K562 (cell line): Measurements from ENCODE around the gene RBM3.

Source experiments
- CREB1 ChIP-seq, 2 experiments: sonication (generic) in 1 of 2; formaldehyde crosslinking in 1 of 2; IDR thresholded peaks; 2 replicates each; pipeline versions ENCODE4 v1.6.1 to v1.8.0; 2012 to 2022; ENCODE audit warnings: inconsistent platforms in 1 of 2, mild to moderate bottlenecking in 1 of 2, missing genetic modification reagents in 1 of 2, moderate library complexity in 1 of 2
- SMARCE1 ChIP-seq: fragments of 450-650 bp; IDR thresholded peaks from 2 replicates; pipeline ENCODE4 v1.7.1; 2016; ENCODE audit warnings: mild to moderate bottlenecking
- SPI1 ChIP-seq: IDR thresholded peaks from 2 replicates; pipeline ENCODE4 v1.6.1; 2011; ENCODE audit warnings: low read depth, low read length, control low read depth, borderline replicate concordance
- ZSCAN32 ChIP-seq: fragments of 450-650 bp; formaldehyde crosslinking; IDR thresholded peaks from 2 replicates; pipeline ENCODE4 v1.4.0; 2020; ENCODE audit warnings: mild to moderate bottlenecking, moderate library complexity
- TF ChIP-seq, protein P1 (sequence below), 3 experiments: IDR thresholded peaks in 2 of 3; conservative IDR thresholded peaks in 1 of 3; 2 replicates each; pipeline ENCODE4 v1.5.1; 2011 to 2012; ENCODE audit warnings: low read length in 3 of 3, mild to moderate bottlenecking in 3 of 3, control low read depth in 2 of 3, improper control_type of control experiment in 1 of 3, inconsistent platforms in 1 of 3, low read depth in 1 of 3, mixed read lengths in 1 of 3, moderate library complexity in 1 of 3; ENCODE audit not compliant: insufficient read depth in 2 of 3
- TF ChIP-seq, protein P2 (sequence below): sonication (generic); formaldehyde crosslinking; IDR thresholded peaks from 2 replicates; pipeline ENCODE4 v1.5.0; 2020; ENCODE audit warnings: missing genetic modification reagents

GRCh38 chrX:48573690-48574269 is 504 bp upstream of the RBM3 start:
- TF ChIP-seq, protein P1, sequence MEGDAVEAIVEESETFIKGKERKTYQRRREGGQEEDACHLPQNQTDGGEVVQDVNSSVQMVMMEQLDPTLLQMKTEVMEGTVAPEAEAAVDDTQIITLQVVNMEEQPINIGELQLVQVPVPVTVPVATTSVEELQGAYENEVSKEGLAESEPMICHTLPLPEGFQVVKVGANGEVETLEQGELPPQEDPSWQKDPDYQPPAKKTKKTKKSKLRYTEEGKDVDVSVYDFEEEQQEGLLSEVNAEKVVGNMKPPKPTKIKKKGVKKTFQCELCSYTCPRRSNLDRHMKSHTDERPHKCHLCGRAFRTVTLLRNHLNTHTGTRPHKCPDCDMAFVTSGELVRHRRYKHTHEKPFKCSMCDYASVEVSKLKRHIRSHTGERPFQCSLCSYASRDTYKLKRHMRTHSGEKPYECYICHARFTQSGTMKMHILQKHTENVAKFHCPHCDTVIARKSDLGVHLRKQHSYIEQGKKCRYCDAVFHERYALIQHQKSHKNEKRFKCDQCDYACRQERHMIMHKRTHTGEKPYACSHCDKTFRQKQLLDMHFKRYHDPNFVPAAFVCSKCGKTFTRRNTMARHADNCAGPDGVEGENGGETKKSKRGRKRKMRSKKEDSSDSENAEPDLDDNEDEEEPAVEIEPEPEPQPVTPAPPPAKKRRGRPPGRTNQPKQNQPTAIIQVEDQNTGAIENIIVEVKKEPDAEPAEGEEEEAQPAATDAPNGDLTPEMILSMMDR (IDR thresholded peaks at IDR 0.05 in 2 of 3, conservative IDR thresholded peaks at IDR 0.05 in 1 of 3; ENCODE audit: insufficient read depth in 2 of 3, low read depth in 1 of 3, low read length in 3 of 3), result no peak
- TF ChIP-seq, protein P2, sequence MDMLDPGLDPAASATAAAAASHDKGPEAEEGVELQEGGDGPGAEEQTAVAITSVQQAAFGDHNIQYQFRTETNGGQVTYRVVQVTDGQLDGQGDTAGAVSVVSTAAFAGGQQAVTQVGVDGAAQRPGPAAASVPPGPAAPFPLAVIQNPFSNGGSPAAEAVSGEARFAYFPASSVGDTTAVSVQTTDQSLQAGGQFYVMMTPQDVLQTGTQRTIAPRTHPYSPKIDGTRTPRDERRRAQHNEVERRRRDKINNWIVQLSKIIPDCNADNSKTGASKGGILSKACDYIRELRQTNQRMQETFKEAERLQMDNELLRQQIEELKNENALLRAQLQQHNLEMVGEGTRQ (CRISPR knock-in tag), result no peak
- no peak for TF ChIP-seq ZSCAN32 (CRISPR knock-in tag)
- peak; percentile 89 for TF ChIP-seq CREB1 (IDR thresholded peaks at IDR 0.05)
- TF ChIP-seq CREB1 (CRISPR knock-in tag; IDR thresholded peaks at IDR 0.05), result peak; percentile 84
- TF ChIP-seq SMARCE1, result 0 out of 2 replicates have a peak, but pooled peaks have one; percentile 37
- TF ChIP-seq SPI1, result no peak
